Neural cell (in vitro differentiated cells): ENCODE data around the gene MON1A. TPM values are rescaled to one million over a fixed set of nuclear protein-coding genes. Genes with fewer than 3 reads are reported as not detected.

ENCODE experiments used
- H2AFZ ChIP-seq: fragments of 200-600, 300-800 bp; sonication (generic), shearing (Covaris generic); 2 replicates; pipeline ENCODE4 v1.6.0; 2014; ENCODE audit warnings: low read depth, mild to moderate bottlenecking, antibody characterized with exemption, low read length, moderate library complexity
- H3F3A ChIP-seq: fragments of 200-600 bp; shearing (Covaris generic); 2 replicates; pipeline ENCODE4 v1.6.1; 2016; ENCODE audit warnings: mild to moderate bottlenecking, moderate library complexity, mixed read lengths, antibody characterized with exemption, low read length; ENCODE audit not compliant: insufficient read depth, poor library complexity, severe bottlenecking
- H3K27ac ChIP-seq: fragments of 200-600, 300-800 bp; sonication (generic), shearing (Covaris generic); 2 replicates; pipeline ENCODE4 v1.5.1; 2014; ENCODE audit warnings: mild to moderate bottlenecking, low read length, moderate library complexity
- H3K27me3 ChIP-seq: fragments of 300-800, 200-600 bp; sonication (generic), shearing (Covaris generic); 2 replicates; pipeline ENCODE4 v1.6.0; 2014; ENCODE audit warnings: mild to moderate bottlenecking, low read depth, low read length, moderate library complexity; ENCODE audit not compliant: insufficient read depth
- H3K36me3 ChIP-seq: fragments of 300-800, 200-600 bp; sonication (generic), shearing (Covaris generic); 2 replicates; pipeline ENCODE4 v1.5.1; 2014; ENCODE audit warnings: mild to moderate bottlenecking, antibody characterized with exemption, low read length, moderate library complexity; ENCODE audit not compliant: insufficient read depth
- H3K4me2 ChIP-seq: fragments of 300-800, 200-600 bp; sonication (generic), shearing (Covaris generic); 2 replicates; pipeline ENCODE4 v1.6.0; 2014; ENCODE audit warnings: mild to moderate bottlenecking, low read length
- H3K4me3 ChIP-seq: fragments of 300-800, 200-600 bp; sonication (generic), shearing (Covaris generic); 2 replicates; pipeline ENCODE4 v1.5.1; 2014; ENCODE audit warnings: mild to moderate bottlenecking, low read length, moderate library complexity
- H3K79me2 ChIP-seq: fragments of 200-600 bp; shearing (Covaris generic); replicated peaks from 2 replicates; pipeline ENCODE4 v1.6.0; 2014; ENCODE audit warnings: mild to moderate bottlenecking, low read length, moderate library complexity; ENCODE audit not compliant: insufficient read depth
- H3K9ac ChIP-seq: fragments of 300-800, 200-600 bp; sonication (generic), shearing (Covaris generic); 2 replicates; pipeline ENCODE4 v1.6.1; 2016; ENCODE audit warnings: mild to moderate bottlenecking, low read length, mixed read lengths
- H3K9me2 ChIP-seq: fragments of 200-600 bp; shearing (Covaris generic); 2 replicates; pipeline ENCODE4 v1.6.1; 2016; ENCODE audit warnings: mild to moderate bottlenecking, low read length, mixed read lengths; ENCODE audit not compliant: insufficient read depth
- H3K9me3 ChIP-seq: fragments of 200-600, 300-800 bp; sonication (generic), shearing (Covaris generic); 2 replicates; pipeline ENCODE4 v1.6.1; 2016; ENCODE audit warnings: mild to moderate bottlenecking, mixed run types, low read length, moderate library complexity, mixed read lengths
- H4K20me1 ChIP-seq: fragments of 200-600 bp; shearing (Covaris generic); 2 replicates; pipeline ENCODE4 v1.6.1; 2016; ENCODE audit warnings: mild to moderate bottlenecking, mixed run types; ENCODE audit not compliant: insufficient read depth
- CTCF ChIP-seq: fragments of 450-650 bp; IDR thresholded peaks from 2 replicates; pipeline ENCODE4 v1.5.1; 2014; ENCODE audit warnings: antibody characterized with exemption, mild to moderate bottlenecking, moderate library complexity; ENCODE audit not compliant: poor library complexity, severe bottlenecking
- EP300 ChIP-seq: fragments of 450-650 bp; conservative IDR thresholded peaks from 2 replicates; pipeline ENCODE4 v1.6.1; 2014; ENCODE audit warnings: antibody characterized with exemption, mild to moderate bottlenecking, moderate library complexity; ENCODE audit not compliant: poor library complexity, severe bottlenecking
- EZH2 ChIP-seq: fragments of 200-600, 300-800 bp; shearing (Covaris generic), sonication (generic); IDR thresholded peaks from 2 replicates; pipeline ENCODE4 v1.6.1; 2014; ENCODE audit warnings: antibody characterized with exemption, low read length, borderline replicate concordance, mild to moderate bottlenecking; ENCODE audit not compliant: insufficient read depth, poor library complexity, severe bottlenecking
- MXI1 ChIP-seq: fragments of 450-650 bp; conservative IDR thresholded peaks from 2 replicates; pipeline ENCODE4 v1.6.1; 2014; ENCODE audit warnings: antibody characterized with exemption, mild to moderate bottlenecking; ENCODE audit not compliant: poor library complexity, severe bottlenecking
- POLR2AphosphoS5 ChIP-seq: IDR thresholded peaks from 2 replicates; pipeline ENCODE4 v1.6.1; 2012
- RAD21 ChIP-seq: fragments of 450-650 bp; conservative IDR thresholded peaks from 2 replicates; pipeline ENCODE4 v1.6.1; 2014; ENCODE audit warnings: antibody characterized with exemption, mild to moderate bottlenecking, moderate library complexity
- SMC3 ChIP-seq: fragments of 450-650 bp; conservative IDR thresholded peaks from 2 replicates; pipeline ENCODE4 v1.6.1; 2014; ENCODE audit warnings: antibody characterized with exemption, mild to moderate bottlenecking, moderate library complexity; ENCODE audit not compliant: poor library complexity
- TAF1 ChIP-seq: IDR thresholded peaks from 2 replicates; pipeline ENCODE4 v1.6.1; 2012; ENCODE audit warnings: low read depth
- polyA plus RNA-seq: library from polyadenylated mRNA; depleted of rRNA; stranded (reverse); fragments of >200 nt; gene quantifications from 2 replicates; pipeline ENCODE4 v1.2.3, GENCODE V29; 2014
- TF ChIP-seq, protein P1 (sequence below): IDR thresholded peaks from 2 replicates; pipeline ENCODE4 v1.6.1; 2012; ENCODE audit warnings: borderline replicate concordance

Gene MON1A
- polyA plus RNA-seq, 1 donor from 2014 or later, result 35.4 TPM

DNA sequence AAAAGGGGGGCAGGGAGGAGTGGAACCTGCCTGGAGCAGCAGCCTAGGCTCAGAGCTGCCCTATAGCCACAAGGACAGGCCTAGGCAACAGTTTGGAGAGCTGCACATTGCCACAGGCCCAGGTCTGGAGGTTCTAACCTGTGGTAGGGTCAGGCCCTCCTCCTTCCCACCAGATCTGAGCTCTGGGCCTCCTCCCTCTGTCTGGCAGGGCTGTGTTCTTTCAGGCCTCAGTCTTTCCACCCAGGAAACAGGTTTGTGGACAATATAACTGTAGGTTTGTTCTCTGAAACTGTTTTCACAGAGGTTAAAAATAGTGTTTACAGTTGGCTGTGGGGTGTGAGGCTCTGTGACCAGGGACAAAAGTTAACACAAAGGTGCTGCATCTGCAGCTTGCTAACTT, 50.9 kb downstream of the MON1A start:
- Histone ChIP-seq H4K20me1 (no peaks in the 10 kb centered on the region), H3K9me3 (no peaks in the 10 kb centered on the region), H3K36me3 (no peaks in the 10 kb centered on the region), H3K9ac (no peak overlapping the region), H3K79me2 (no peaks in the 10 kb centered on the region), H3K4me2 (no peak overlapping the region), H3K9me2 (no peaks in the 10 kb centered on the region), H3K4me3 (no peak overlapping the region), H3F3A (no peaks in the 10 kb centered on the region), H3K27ac (no peak overlapping the region), H3K27me3 (no peaks in the 10 kb centered on the region), H2AFZ (no peak overlapping the region)
- TF ChIP-seq EZH2, result no peak
- TF ChIP-seq RAD21, result no peak
- no peak for TF ChIP-seq CTCF
- TF ChIP-seq POLR2AphosphoS5, result no peak

DNA sequence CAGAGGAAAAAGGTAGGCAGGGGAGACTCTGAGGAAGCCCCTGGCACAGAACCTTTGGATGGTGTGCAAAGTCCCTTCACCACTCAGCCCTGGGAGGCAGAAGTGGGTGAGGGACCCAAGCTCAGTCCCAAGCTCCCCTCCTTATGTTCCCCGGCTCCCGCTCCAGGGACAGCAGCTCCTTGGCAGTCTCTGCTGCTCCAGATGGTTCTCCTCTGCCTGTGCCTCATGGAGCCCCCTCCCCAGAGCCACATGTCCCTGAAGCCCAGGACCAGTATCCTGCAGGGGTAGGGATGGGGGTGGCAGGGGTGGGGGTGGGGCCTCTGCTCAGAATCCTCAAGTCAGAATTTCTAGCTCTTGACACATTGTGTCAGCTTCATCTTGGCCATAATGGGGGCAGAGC, 51.9 kb downstream of the MON1A start:
- no peaks in the 10 kb centered on the region for H3K36me3 ChIP-seq
- H3K27me3 ChIP-seq, result no peaks in the 10 kb centered on the region
- no peak for TF ChIP-seq MXI1
- TF ChIP-seq TAF1, result no peak
- no peak for TF ChIP-seq CTCF
- no peak for TF ChIP-seq POLR2AphosphoS5
- TF ChIP-seq SMC3, result no peak
- TF ChIP-seq RAD21, result no peak
- TF ChIP-seq EZH2, result no peak
- no peak for TF ChIP-seq EP300
- TF ChIP-seq, protein P1, sequence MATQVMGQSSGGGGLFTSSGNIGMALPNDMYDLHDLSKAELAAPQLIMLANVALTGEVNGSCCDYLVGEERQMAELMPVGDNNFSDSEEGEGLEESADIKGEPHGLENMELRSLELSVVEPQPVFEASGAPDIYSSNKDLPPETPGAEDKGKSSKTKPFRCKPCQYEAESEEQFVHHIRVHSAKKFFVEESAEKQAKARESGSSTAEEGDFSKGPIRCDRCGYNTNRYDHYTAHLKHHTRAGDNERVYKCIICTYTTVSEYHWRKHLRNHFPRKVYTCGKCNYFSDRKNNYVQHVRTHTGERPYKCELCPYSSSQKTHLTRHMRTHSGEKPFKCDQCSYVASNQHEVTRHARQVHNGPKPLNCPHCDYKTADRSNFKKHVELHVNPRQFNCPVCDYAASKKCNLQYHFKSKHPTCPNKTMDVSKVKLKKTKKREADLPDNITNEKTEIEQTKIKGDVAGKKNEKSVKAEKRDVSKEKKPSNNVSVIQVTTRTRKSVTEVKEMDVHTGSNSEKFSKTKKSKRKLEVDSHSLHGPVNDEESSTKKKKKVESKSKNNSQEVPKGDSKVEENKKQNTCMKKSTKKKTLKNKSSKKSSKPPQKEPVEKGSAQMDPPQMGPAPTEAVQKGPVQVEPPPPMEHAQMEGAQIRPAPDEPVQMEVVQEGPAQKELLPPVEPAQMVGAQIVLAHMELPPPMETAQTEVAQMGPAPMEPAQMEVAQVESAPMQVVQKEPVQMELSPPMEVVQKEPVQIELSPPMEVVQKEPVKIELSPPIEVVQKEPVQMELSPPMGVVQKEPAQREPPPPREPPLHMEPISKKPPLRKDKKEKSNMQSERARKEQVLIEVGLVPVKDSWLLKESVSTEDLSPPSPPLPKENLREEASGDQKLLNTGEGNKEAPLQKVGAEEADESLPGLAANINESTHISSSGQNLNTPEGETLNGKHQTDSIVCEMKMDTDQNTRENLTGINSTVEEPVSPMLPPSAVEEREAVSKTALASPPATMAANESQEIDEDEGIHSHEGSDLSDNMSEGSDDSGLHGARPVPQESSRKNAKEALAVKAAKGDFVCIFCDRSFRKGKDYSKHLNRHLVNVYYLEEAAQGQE, result no peak
- no peaks in the 10 kb centered on the region for H3F3A ChIP-seq
- H3K4me3 ChIP-seq, result no peak overlapping the region
- no peak overlapping the region for H2AFZ ChIP-seq
- no peaks in the 10 kb centered on the region for H3K79me2 ChIP-seq
- H4K20me1 ChIP-seq, result no peaks in the 10 kb centered on the region
- H3K9me2 ChIP-seq, result no peaks in the 10 kb centered on the region
- no peak overlapping the region for H3K4me2 ChIP-seq
- no peaks in the 10 kb centered on the region for H3K9me3 ChIP-seq
- no peak overlapping the region for H3K9ac ChIP-seq
- H3K27ac ChIP-seq, result no peak overlapping the region
